ENCODE results near the gene SLC9A3.

DNA sequence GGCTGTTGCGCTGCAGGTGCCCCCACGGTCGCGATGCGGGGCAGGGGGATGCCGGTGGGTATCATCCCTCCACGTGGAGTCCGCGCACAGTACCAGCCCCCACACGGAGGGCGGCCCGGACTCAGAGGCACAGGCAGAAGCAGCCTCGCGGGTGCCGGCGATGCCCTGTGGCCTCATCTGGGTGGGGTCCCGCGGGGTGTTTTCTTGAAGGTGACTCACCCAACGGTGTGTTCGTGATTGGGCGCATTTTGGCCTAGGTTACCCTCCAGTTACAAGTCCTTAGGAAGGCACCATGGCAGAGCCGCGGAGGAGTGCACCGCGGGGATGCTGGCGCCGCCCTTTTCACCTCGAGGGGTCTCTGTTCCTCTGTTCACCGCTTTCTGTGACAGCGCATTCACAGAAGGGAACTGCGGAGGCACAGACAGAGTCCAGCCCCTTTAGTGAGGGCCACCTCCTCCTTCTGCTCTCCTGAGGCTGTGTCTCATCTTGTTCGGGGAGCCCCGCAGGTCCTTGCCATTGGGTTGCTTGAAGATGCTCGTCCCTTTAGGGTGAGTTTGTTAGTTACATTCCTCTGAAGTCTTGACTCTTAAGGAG lies 102.9 kb downstream of the SLC9A3 start:
- TF ChIP-seq, protein P1, sequence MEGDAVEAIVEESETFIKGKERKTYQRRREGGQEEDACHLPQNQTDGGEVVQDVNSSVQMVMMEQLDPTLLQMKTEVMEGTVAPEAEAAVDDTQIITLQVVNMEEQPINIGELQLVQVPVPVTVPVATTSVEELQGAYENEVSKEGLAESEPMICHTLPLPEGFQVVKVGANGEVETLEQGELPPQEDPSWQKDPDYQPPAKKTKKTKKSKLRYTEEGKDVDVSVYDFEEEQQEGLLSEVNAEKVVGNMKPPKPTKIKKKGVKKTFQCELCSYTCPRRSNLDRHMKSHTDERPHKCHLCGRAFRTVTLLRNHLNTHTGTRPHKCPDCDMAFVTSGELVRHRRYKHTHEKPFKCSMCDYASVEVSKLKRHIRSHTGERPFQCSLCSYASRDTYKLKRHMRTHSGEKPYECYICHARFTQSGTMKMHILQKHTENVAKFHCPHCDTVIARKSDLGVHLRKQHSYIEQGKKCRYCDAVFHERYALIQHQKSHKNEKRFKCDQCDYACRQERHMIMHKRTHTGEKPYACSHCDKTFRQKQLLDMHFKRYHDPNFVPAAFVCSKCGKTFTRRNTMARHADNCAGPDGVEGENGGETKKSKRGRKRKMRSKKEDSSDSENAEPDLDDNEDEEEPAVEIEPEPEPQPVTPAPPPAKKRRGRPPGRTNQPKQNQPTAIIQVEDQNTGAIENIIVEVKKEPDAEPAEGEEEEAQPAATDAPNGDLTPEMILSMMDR (IDR thresholded peaks at IDR 0.05), result no peak
- no peak for TF ChIP-seq POLR2A (IDR thresholded peaks at IDR 0.05)

Data from uterus (tissue), 2 donors.